Left ventricle myocardium inferior (tissue), 1 donor: ENCODE data around the gene PPP2R5A. TPM values are rescaled to one million over a fixed set of nuclear protein-coding genes. Genes with fewer than 3 reads are reported as not detected.

Source experiments
- DNase-seq: peaks from one replicate; pipeline ENCODE4 v3.0.0-alpha.2; 2020
- H3K27ac ChIP-seq: fragments of 200-600 bp; replicated peaks from 2 replicates; pipeline ENCODE4 v1.8.0; 2021
- H3K27me3 ChIP-seq: fragments of 200-600 bp; 2 replicates; pipeline ENCODE4 v1.8.0; 2021; ENCODE audit warnings: low read depth
- H3K36me3 ChIP-seq: fragments of 200-600 bp; 2 replicates; pipeline ENCODE4 v1.8.0; 2021
- H3K4me1 ChIP-seq: fragments of 200-600 bp; 2 replicates; pipeline ENCODE4 v1.8.0; 2021
- H3K4me3 ChIP-seq: fragments of 200-600 bp; 2 replicates; pipeline ENCODE4 v1.8.0; 2021; ENCODE audit warnings: mild to moderate bottlenecking, moderate library complexity
- H3K9me3 ChIP-seq: fragments of 200-600 bp; replicated peaks from 2 replicates; pipeline ENCODE4 v1.8.0; 2021
- CTCF ChIP-seq: fragments of 200-600 bp; IDR thresholded peaks from 2 replicates; pipeline ENCODE4 v1.8.0; 2021; ENCODE audit warnings: antibody characterized with exemption, mild to moderate bottlenecking, borderline replicate concordance
- intact Hi-C: fragments of 100-400 bp; cut with micrococcal nuclease; formaldehyde crosslinking; loops from one replicate; pipeline ENCODE4 v1.11.0; 2022
- total RNA-seq: library from RNA; stranded (reverse); fragmentation: NEBNext Ultra II Directional; extraction: Animal tissue kit (Norgen Biotek cat#: 25700); gene quantifications from one replicate; pipeline ENCODE4 v1.2.1, GENCODE V29; 2021
- donor health status: DM: no; HTN: yes; CAD: no; lungs with severe emphysema.

Gene PPP2R5A
- total RNA-seq, 1 donor from 2014 or later: 69.3 TPM

DNA sequence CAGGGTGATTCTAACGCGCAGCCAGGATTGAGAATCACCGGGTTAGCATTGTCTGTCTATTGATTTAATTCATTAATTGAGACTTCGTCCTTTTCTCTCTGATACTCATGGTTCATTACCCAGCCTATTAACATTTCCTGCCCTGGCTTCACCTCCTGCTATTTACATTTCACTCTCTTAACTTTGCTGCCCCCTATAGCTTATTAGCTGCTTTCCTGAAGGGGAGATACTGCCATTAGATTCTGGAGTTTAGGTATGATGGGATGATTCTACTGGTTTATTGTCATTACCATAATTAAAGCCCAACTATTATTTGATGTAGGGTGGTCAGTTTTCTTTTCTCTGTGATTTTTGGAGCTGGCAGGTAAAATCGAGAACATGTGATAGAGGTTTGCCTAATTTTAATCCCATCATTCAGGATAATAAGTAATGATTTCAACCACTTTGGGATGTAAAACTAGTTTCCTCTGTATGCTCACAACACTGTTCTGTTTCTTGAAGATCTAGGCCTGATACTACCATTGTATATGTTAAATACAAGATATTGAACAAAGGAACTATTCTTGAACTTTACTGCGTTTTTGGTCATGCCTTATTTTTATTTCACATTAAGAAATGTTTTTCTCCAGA lies 6.4 kb downstream of the PPP2R5A start:
- Histone ChIP-seq H3K27me3 (no peaks in the 10 kb centered on the region), H3K4me1 (peaks cover 99% of the 10 kb centered on the region), H3K4me3 (peak overlapping the region; percentile 94), H3K36me3 (no peaks in the 10 kb centered on the region), H3K9me3 (no peaks in the 10 kb centered on the region), H3K27ac (peak overlapping the region; percentile 42)
- DNase-seq: no peak
- intact Hi-C loops: loop anchor here (2.0 kb wide), 1 partner anchor 221 kb away; no protein-coding TSS in a partner anchor
- peak; percentile 76 for TF ChIP-seq CTCF

DNA sequence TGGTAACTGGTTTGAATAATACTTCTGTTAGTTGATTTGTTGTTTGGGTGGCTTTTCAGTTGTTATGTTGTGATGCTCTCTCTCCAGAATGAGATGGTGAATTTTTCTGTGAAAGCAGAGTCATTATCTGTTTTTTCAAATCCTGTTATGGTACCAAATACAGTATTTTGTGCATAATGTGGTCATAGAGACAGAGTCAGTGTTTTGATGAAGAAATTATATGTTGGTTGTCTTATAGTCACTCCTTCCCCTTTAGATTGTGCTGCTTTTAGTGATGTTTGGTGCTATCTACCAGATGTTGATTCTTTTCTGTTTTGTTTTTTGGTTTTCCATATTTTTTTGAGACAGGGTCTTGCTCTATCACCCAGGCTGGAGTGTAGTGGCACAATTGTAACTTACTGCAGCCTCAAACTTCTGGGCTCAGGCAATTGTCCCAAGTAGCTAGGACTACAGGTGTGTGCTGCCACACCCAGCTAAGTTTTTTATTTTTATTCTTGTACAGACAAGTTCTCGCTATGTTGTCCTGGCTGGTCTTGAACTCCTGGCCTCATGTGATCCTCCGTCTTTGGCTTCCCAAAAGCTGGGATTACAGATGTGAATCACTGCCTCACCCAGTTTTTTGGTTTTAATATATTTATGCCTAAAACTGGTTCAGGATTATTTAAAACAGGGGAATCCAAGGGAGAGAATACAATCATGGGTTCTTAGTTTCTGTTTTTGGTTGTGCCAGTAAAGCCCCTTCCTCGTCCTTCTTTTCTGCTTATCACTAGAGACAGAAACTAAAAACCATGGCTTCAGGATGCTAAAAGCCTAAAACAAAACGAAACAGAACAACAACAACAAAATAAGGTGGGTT lies 7.3 kb downstream of the PPP2R5A start:
- TF ChIP-seq CTCF: no peak
- H3K27ac ChIP-seq: peak overlapping the region; percentile 9
- H3K9me3 ChIP-seq: no peaks in the 10 kb centered on the region
- H3K4me1 ChIP-seq: peaks cover 97% of the 10 kb centered on the region
- intact Hi-C loops: no loop called here
- DNase-seq: no peak
- H3K27me3 ChIP-seq: no peaks in the 10 kb centered on the region
- H3K4me3 ChIP-seq: no peak overlapping the region
- no peaks in the 10 kb centered on the region for H3K36me3 ChIP-seq

DNA sequence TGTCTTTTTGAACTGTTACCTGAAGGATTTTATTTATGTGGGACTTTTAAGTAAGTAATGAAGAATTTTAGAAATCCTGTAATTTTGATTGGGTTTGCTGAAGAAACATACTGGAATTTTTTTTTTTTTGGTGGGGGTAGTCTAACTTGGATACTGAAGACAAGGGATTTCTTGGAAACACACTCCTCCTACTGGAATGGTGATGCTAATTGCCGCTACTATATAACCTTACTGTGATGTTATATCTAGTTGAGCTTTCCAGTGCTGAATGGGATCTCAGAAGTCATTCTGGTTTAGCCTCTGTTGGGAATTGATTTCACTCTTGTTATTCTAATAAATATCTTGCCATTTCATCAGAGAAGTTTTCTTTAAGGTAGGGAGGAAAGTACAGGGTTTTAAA lies 8.4 kb downstream of the PPP2R5A start:
- peaks cover 88% of the 10 kb centered on the region for H3K4me1 ChIP-seq
- no peaks in the 10 kb centered on the region for H3K9me3 ChIP-seq
- H3K36me3 ChIP-seq: no peaks in the 10 kb centered on the region
- intact Hi-C loops: no loop called here
- H3K4me3 ChIP-seq: no peak overlapping the region
- peak; percentile 42 for TF ChIP-seq CTCF
- H3K27ac ChIP-seq: peak overlapping the region; percentile 9
- H3K27me3 ChIP-seq: no peaks in the 10 kb centered on the region
- DNase-seq: no peak

DNA sequence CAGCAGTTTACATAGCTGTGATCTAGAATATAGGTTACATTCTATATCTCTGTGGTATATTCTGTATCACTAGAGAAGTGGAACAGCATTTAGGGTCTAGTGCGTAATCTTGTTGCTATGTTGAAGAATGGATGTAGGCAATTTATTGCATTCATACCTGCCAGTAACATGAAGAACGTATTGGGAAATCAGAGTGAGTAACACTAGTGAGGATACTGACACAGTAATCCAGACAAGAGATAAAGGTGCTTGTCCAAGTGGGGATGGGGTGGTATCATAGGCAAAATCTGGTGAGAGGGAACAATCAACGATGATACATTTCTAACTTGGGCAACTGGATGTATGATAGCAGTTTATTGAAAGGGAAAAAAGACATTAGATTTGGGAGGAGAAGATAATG lies 9.8 kb downstream of the PPP2R5A start:
- Histone ChIP-seq H3K4me3 (no peak overlapping the region), H3K9me3 (no peaks in the 10 kb centered on the region), H3K27me3 (no peaks in the 10 kb centered on the region), H3K36me3 (no peaks in the 10 kb centered on the region), H3K4me1 (peaks cover 83% of the 10 kb centered on the region), H3K27ac (no peak overlapping the region)
- no peak for TF ChIP-seq CTCF
- intact Hi-C loops: no loop called here
- no peak for DNase-seq

GRCh38 chr1:212295579-212295978 lies 10.4 kb downstream of the PPP2R5A start:
- no peaks in the 10 kb centered on the region for H3K9me3 ChIP-seq

More at GRCh38 chr1:212295579-212295978, 10.4 kb downstream of the PPP2R5A start:
- H3K4me1 ChIP-seq: peaks cover 83% of the 10 kb centered on the region
- no peak for DNase-seq
- H3K27ac ChIP-seq: no peak overlapping the region
- no peaks in the 10 kb centered on the region for H3K27me3 ChIP-seq
- no peak overlapping the region for H3K4me3 ChIP-seq
- H3K36me3 ChIP-seq: no peaks in the 10 kb centered on the region
- intact Hi-C loops: no loop called here
- no peak for TF ChIP-seq CTCF
